ENCODE results near the gene KCNG2.

DNA sequence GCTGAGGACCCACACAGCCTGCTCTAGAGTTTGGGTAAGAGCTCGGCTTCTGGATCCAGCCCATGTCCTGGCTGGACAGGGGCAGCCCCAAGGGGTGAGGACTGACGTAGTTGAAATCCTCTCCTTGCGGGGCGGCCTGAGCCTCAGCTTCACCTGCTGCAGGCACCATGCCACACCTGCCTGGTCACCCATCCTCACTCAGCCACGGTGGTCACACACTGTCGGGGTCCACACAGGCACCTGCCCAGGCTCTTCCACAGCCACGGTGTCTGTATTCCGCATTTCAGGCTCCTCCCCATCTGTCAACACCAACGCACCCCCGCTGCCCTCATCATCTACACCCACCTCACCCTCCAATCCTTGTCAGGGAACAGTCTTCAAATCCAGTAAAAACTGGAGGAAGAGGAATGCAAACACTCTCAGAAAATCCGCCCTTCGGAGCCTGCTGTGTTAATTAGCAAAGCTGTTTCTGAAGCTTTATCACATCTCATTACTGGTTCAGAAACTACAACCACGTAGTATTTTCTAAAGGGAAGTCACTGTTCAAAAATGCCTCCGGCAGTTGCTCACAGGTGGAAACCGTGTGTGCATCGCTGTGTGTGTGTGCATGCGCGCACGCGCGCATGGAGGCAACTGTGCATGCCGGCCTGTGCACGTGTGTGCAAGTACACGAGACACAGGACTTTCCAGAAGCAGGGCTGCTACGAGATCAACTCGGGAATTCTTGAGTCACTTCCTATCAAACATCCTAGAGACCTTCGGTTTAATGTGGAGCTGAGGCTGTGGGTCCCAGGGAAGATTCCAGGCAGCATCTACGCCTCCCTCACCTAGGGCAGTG, 115.5 kb downstream of the KCNG2 start:
- TF ChIP-seq, protein P1, sequence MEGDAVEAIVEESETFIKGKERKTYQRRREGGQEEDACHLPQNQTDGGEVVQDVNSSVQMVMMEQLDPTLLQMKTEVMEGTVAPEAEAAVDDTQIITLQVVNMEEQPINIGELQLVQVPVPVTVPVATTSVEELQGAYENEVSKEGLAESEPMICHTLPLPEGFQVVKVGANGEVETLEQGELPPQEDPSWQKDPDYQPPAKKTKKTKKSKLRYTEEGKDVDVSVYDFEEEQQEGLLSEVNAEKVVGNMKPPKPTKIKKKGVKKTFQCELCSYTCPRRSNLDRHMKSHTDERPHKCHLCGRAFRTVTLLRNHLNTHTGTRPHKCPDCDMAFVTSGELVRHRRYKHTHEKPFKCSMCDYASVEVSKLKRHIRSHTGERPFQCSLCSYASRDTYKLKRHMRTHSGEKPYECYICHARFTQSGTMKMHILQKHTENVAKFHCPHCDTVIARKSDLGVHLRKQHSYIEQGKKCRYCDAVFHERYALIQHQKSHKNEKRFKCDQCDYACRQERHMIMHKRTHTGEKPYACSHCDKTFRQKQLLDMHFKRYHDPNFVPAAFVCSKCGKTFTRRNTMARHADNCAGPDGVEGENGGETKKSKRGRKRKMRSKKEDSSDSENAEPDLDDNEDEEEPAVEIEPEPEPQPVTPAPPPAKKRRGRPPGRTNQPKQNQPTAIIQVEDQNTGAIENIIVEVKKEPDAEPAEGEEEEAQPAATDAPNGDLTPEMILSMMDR (IDR thresholded peaks at IDR 0.05; ENCODE audit: low read depth, low read length): no peak
- no peak for TF ChIP-seq EZH2phosphoT487 (IDR thresholded peaks at IDR 0.05; ENCODE audit: low read depth)
